Smooth muscle cell (in vitro differentiated cells): ENCODE results near the gene COMMD9. TPM values are rescaled to one million over a fixed set of nuclear protein-coding genes. Genes with fewer than 3 reads are reported as not detected.

ENCODE experiments used
- DNase-seq: peaks from one replicate; lab custom pipeline; 2025; ENCODE audit not compliant: unreplicated experiment; lab: John Stamatoyannopoulos, UW
- H2AFZ ChIP-seq: fragments of 200-600 bp; sonication (generic); 2 replicates; pipeline ENCODE4 v1.6.0; 2016; ENCODE audit warnings: antibody characterized with exemption, low read depth, mild to moderate bottlenecking
- H3F3A ChIP-seq: fragments of 200-600 bp; sonication (generic); 2 replicates; pipeline ENCODE4 v1.6.0; 2017; ENCODE audit warnings: antibody characterized with exemption, low read depth
- H3K27ac ChIP-seq: fragments of 200-600 bp; sonication (generic); 2 replicates; pipeline ENCODE4 v1.5.1; 2016; ENCODE audit warnings: low read depth, mild to moderate bottlenecking
- H3K27me3 ChIP-seq: fragments of 200-600 bp; sonication (generic); 2 replicates; pipeline ENCODE4 v1.6.1; 2016; ENCODE audit warnings: low read depth, mild to moderate bottlenecking
- H3K36me3 ChIP-seq: fragments of 200-600 bp; sonication (generic); 2 replicates; pipeline ENCODE4 v1.5.1; 2016; ENCODE audit warnings: low read depth
- H3K4me1 ChIP-seq: fragments of 200-600 bp; sonication (generic); 2 replicates; pipeline ENCODE4 v1.5.1; 2016; ENCODE audit warnings: low read depth
- H3K4me2 ChIP-seq: fragments of 200-600 bp; sonication (generic); 2 replicates; pipeline ENCODE4 v1.6.0; 2016; ENCODE audit warnings: mild to moderate bottlenecking
- H3K4me3 ChIP-seq: fragments of 200-600 bp; sonication (generic); 2 replicates; pipeline ENCODE4 v1.5.1; 2016; ENCODE audit warnings: mild to moderate bottlenecking
- H3K79me2 ChIP-seq: fragments of 200-600 bp; sonication (generic); 2 replicates; pipeline ENCODE4 v1.6.0; 2016; ENCODE audit warnings: low read depth, mild to moderate bottlenecking
- H3K9ac ChIP-seq: fragments of 200-600 bp; sonication (generic); 2 replicates; pipeline ENCODE4 v1.6.0; 2016; ENCODE audit warnings: low read depth
- H3K9me3 ChIP-seq: fragments of 200-600 bp; sonication (generic); replicated peaks from 2 replicates; pipeline ENCODE4 v1.5.1; 2016; ENCODE audit warnings: low read depth
- H4K20me1 ChIP-seq: fragments of 200-600 bp; sonication (generic); 2 replicates; pipeline ENCODE4 v1.6.0; 2016; ENCODE audit warnings: low read depth
- WGBS: methylation state at CpG from one replicate; pipeline ENCODE4 v1.1.7; 2016; ENCODE audit warnings: low lambda C conversion rate; 5-methylcytosine and 5-hydroxymethylcytosine counted together
- polyA plus RNA-seq: library from polyadenylated mRNA; unstranded; fragments of >200 nt; fragmentation: Nextera tagmentation; extraction: Ambion mirVana; gene quantifications from 2 replicates; pipeline ENCODE4 v1.2.1, GENCODE V29; 2016
- total RNA-seq: library from RNA; depleted of rRNA; stranded (reverse); fragments of >200 nt; gene quantifications from 2 replicates; pipeline ENCODE4 v1.2.3, GENCODE V29; 2014
- TF ChIP-seq, protein P1 (sequence below): fragments of 200-600 bp; sonication (generic); IDR thresholded peaks from 2 replicates; pipeline ENCODE4 v1.5.1; 2017; ENCODE audit warnings: borderline replicate concordance, mild to moderate bottlenecking, antibody characterized with exemption; ENCODE audit not compliant: insufficient read depth, poor library complexity, severe bottlenecking

COMMD9 gene
- total and polyA plus RNA-seq, 2 experiments from 2014 or later = 35.9 to 83.0 TPM

DNA sequence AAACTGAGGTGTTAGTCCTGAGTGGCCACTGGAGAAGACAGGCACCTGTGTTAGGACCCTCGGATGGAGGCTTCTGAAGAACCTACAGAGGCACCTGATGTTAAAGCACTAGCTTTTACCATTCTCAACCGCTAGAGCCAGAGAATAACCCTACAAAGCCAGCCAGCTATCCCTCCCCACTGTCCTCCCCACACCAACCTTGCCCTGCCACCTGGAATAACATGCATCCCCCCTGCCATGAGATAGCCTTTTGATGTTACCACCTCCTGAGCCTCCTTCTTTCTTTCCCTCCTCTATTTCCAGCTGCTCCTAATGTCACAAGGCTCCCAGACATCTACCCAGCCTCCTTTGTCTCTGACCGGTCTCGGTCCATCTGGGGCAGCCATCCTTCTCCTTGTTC lies 28.1 kb downstream of the COMMD9 start:
- WGBS = 84% methylated on average over 4 of the region's 4 CpGs
- TF ChIP-seq, protein P1, sequence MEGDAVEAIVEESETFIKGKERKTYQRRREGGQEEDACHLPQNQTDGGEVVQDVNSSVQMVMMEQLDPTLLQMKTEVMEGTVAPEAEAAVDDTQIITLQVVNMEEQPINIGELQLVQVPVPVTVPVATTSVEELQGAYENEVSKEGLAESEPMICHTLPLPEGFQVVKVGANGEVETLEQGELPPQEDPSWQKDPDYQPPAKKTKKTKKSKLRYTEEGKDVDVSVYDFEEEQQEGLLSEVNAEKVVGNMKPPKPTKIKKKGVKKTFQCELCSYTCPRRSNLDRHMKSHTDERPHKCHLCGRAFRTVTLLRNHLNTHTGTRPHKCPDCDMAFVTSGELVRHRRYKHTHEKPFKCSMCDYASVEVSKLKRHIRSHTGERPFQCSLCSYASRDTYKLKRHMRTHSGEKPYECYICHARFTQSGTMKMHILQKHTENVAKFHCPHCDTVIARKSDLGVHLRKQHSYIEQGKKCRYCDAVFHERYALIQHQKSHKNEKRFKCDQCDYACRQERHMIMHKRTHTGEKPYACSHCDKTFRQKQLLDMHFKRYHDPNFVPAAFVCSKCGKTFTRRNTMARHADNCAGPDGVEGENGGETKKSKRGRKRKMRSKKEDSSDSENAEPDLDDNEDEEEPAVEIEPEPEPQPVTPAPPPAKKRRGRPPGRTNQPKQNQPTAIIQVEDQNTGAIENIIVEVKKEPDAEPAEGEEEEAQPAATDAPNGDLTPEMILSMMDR = no peak
- H3K9ac ChIP-seq = no peak overlapping the region

DNA sequence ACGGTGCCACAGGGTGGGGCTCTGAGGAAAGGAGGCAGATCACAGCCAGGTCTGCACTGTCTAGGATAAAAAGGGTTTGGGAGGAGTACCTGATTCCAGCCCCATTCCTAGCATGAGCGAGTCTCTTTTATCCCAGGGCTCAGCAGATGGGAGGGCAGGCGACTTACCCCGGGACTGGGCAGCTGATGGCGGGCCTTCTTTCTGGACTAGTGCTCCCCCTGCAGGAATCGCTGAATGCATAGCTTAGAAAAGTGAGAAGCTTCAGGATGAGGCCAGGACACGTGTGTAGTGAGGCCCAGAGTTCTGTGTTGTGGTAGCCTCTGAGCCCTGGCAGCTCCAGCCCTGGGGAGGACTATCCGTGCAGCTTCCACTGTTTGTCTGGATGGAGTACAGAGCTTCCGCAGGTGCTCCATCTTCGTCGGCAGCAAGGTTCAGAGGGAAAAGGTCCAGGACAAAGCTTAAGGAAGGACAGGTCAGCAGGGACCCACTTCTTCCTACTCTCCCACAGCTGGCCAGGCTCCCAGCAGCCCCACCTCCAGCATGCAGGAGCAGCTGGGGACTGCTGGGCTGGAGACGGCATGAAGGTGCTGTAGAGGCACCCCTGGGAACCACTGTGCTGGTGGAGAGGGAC lies 30.4 kb downstream of the COMMD9 start:
- H3K9me3 ChIP-seq = no peaks in the 10 kb centered on the region
- H3K36me3 ChIP-seq = no peaks in the 10 kb centered on the region
- no peak for DNase-seq
- no peaks in the 10 kb centered on the region for H4K20me1 ChIP-seq
- peak overlapping the region; percentile 7 for H3K4me2 ChIP-seq
- no peaks in the 10 kb centered on the region for H3K4me1 ChIP-seq
- WGBS = 31% methylated on average over 12 of the region's 12 CpGs
- TF ChIP-seq, protein P1 = peak; percentile 77
- H3F3A ChIP-seq = peaks cover 3% of the 10 kb centered on the region
- H3K27me3 ChIP-seq = peaks cover 4% of the 10 kb centered on the region
- H3K79me2 ChIP-seq = no peaks in the 10 kb centered on the region
- H2AFZ ChIP-seq = no peak overlapping the region
- H3K27ac ChIP-seq = no peak overlapping the region
- no peak overlapping the region for H3K9ac ChIP-seq
- H3K4me3 ChIP-seq = no peak overlapping the region

More for the DNA sequence above, 28.1 kb downstream of the COMMD9 start:
- no peak for DNase-seq
- no peaks in the 10 kb centered on the region for H3K9me3 ChIP-seq
- no peak overlapping the region for H3K4me2 ChIP-seq
- H3K79me2 ChIP-seq = no peaks in the 10 kb centered on the region
- H3K27me3 ChIP-seq = peaks cover 9% of the 10 kb centered on the region
- H4K20me1 ChIP-seq = no peaks in the 10 kb centered on the region
- no peak overlapping the region for H3K4me3 ChIP-seq
- no peak overlapping the region for H3K27ac ChIP-seq
- H2AFZ ChIP-seq = no peak overlapping the region
- H3K36me3 ChIP-seq = no peaks in the 10 kb centered on the region
- H3K4me1 ChIP-seq = peaks cover 3% of the 10 kb centered on the region
- H3F3A ChIP-seq = peaks cover 3% of the 10 kb centered on the region

DNA sequence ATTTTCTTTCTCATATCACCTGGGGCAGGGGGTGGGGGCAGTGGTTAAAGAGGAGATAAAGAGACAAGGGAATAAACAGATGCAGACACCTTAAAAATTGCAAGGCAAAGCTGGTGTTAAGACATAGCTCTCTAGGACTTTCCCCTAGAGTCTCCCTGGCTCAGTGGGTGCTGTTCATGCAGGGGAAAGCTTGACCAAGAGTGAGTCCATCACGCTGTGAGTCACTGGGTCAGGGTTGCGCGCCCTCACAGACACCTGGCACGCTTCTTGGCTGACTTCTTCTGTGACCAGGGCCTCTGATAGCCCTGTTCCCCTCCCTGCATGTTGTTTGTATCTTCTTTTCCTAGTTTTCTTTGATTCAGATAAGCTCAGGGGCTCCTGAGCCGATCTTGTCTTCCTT lies 31.9 kb downstream of the COMMD9 start:
- H3K27me3 ChIP-seq = no peaks in the 10 kb centered on the region
- no peaks in the 10 kb centered on the region for H3K9me3 ChIP-seq
- no peak overlapping the region for H3K4me2 ChIP-seq
- H3K36me3 ChIP-seq = no peaks in the 10 kb centered on the region
- H3K9ac ChIP-seq = no peak overlapping the region
- TF ChIP-seq, protein P1 = no peak
- peaks cover 3% of the 10 kb centered on the region for H3F3A ChIP-seq
- no peak overlapping the region for H3K4me3 ChIP-seq
- DNase-seq = no peak
- H3K4me1 ChIP-seq = peaks cover 12% of the 10 kb centered on the region
- H2AFZ ChIP-seq = no peak overlapping the region
- H4K20me1 ChIP-seq = no peaks in the 10 kb centered on the region
- H3K27ac ChIP-seq = no peak overlapping the region
- 74% methylated on average over 5 of the region's 5 CpGs for WGBS
- no peaks in the 10 kb centered on the region for H3K79me2 ChIP-seq

DNA sequence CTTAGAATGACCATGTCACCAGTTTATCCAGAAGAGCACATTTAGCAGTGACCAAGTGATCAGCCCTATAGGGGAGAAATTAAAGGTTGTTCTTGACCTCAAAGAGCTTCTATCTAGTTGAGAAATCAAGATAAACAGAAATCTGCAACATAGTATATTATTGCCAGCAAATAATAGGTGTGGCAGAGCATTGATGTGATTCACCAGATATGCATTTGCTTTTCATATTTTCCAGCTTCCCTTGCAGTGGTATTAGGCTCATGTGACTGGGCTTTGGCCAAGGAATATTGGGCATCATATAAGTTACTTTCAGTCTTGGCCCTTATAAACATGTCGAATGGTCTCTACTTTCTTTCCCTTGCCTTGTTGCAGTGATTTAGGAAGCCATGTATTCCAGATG lies 34.5 kb downstream of the COMMD9 start:
- no peak for DNase-seq
- Histone ChIP-seq H3K27me3 (no peaks in the 10 kb centered on the region), H3K27ac (no peak overlapping the region), H3K4me2 (no peak overlapping the region), H3K4me1 (peaks cover 12% of the 10 kb centered on the region), H4K20me1 (no peaks in the 10 kb centered on the region), H2AFZ (no peak overlapping the region), H3K9me3 (no peaks in the 10 kb centered on the region), H3K79me2 (no peaks in the 10 kb centered on the region), H3K9ac (no peak overlapping the region), H3K4me3 (no peak overlapping the region), H3K36me3 (no peaks in the 10 kb centered on the region), H3F3A (peaks cover 3% of the 10 kb centered on the region)
- TF ChIP-seq, protein P1 = no peak
- WGBS = 87% methylated on average over 1 of the region's 1 CpG
